HL-60 (cell line): ENCODE measurements around the gene FOSB.

Source experiments
- GABPA ChIP-seq: IDR thresholded peaks from 2 replicates; pipeline ENCODE4 v1.6.1; 2012; ENCODE audit warnings: low read depth
- POLR2AphosphoS5 ChIP-seq: IDR thresholded peaks from 2 replicates; pipeline ENCODE4 v1.6.1; 2012; ENCODE audit warnings: low read depth
- REST ChIP-seq: IDR thresholded peaks from 2 replicates; pipeline ENCODE4 v1.6.1; 2012; ENCODE audit warnings: low read depth; ENCODE audit not compliant: insufficient replicate concordance
- SPI1 ChIP-seq: IDR thresholded peaks from 2 replicates; pipeline ENCODE4 v1.6.1; 2012; ENCODE audit warnings: low read depth, mild to moderate bottlenecking, borderline replicate concordance
- TF ChIP-seq, protein P1 (sequence below): IDR thresholded peaks from one replicate; pipeline ENCODE4 v1.5.1; 2011; ENCODE audit warnings: low read length, control low read depth, inconsistent platforms; ENCODE audit not compliant: insufficient read depth

DNA sequence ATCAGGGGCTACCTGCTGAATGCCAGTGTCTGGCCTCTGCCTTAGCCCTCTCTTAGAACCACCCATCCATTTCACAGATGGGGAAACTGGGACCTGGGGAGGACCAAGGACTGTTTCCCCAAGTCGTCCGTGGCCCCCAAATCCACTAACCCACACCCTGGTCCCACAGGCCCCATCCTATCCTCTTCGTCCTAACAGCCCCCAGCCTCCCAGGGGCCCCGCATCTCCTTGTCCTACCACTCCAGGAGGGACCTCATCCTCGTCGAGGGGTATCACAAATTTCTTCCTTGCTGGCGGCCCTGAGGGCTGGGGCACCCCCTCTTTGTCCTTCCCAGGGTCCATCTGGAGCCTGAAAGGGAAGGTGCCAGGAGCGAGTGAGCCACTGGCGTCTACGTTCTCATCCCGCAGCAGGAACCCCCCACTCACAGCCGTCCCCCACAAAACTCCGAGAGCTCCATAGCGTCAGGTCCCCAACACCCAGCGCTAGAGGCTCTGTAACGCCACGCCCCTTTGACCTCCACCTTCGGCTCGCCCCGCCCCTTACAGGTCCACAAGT is 44.7 kb upstream of the FOSB start:
- TF ChIP-seq POLR2AphosphoS5 (no peak), GABPA (no peak), SPI1 (no peak), REST (no peak)
- TF ChIP-seq, protein P1, sequence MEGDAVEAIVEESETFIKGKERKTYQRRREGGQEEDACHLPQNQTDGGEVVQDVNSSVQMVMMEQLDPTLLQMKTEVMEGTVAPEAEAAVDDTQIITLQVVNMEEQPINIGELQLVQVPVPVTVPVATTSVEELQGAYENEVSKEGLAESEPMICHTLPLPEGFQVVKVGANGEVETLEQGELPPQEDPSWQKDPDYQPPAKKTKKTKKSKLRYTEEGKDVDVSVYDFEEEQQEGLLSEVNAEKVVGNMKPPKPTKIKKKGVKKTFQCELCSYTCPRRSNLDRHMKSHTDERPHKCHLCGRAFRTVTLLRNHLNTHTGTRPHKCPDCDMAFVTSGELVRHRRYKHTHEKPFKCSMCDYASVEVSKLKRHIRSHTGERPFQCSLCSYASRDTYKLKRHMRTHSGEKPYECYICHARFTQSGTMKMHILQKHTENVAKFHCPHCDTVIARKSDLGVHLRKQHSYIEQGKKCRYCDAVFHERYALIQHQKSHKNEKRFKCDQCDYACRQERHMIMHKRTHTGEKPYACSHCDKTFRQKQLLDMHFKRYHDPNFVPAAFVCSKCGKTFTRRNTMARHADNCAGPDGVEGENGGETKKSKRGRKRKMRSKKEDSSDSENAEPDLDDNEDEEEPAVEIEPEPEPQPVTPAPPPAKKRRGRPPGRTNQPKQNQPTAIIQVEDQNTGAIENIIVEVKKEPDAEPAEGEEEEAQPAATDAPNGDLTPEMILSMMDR = no peak
